ENCODE measurements around the gene FANCE.

The FANCE gene

DNA sequence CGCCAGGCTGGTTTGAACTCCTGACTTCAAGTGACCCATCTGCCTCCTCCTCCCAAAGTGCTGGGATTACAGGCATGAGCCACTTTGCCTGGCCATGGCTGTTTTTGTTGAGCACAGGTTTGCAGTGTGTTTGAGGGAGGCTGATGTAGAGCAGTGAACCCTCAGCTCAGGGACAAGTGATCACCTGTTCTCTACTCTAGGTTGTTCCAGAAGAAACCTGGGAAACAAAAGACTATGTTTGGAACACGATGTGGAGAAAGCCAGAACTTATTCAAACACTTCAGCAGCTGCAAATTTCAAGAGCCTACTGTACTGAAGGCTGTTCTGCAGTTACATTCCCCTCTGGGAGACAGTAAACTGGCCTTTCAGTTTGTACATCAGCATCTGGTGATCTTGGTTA is 55.9 kb downstream of the FANCE start:
- TF ChIP-seq, protein P1, sequence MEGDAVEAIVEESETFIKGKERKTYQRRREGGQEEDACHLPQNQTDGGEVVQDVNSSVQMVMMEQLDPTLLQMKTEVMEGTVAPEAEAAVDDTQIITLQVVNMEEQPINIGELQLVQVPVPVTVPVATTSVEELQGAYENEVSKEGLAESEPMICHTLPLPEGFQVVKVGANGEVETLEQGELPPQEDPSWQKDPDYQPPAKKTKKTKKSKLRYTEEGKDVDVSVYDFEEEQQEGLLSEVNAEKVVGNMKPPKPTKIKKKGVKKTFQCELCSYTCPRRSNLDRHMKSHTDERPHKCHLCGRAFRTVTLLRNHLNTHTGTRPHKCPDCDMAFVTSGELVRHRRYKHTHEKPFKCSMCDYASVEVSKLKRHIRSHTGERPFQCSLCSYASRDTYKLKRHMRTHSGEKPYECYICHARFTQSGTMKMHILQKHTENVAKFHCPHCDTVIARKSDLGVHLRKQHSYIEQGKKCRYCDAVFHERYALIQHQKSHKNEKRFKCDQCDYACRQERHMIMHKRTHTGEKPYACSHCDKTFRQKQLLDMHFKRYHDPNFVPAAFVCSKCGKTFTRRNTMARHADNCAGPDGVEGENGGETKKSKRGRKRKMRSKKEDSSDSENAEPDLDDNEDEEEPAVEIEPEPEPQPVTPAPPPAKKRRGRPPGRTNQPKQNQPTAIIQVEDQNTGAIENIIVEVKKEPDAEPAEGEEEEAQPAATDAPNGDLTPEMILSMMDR (IDR thresholded peaks at IDR 0.05; ENCODE audit: low read depth, low read length): no peak
- no peak overlapping the region for H3K4me3 ChIP-seq (ENCODE audit: low read depth, low read length)
- in situ Hi-C loops (cut with HindIII; ENCODE audit: low sequenced_read_pairs): no loop called here
- no peak for DNase-seq (ENCODE audit: low read depth, low spot score)

DNA sequence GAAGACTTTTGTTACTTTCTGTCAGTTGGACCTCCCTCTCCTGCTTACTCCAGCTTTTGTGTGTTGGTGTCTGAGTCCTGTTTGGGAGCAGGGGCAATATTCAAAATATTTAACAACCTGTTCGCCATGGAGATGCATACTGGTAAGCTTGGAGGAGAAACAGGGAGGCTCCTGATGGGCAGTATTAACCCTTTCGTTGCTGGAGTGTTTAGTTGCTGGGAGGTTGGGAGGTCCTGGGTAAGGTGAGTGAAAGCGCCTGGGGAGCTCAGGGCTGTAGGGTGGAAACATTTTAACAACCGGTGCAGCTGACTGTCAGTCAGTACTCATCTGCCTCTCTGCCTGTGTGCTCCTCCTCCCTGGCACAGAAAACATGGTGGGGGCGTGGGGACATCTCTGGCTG is 56.4 kb downstream of the FANCE start:
- TF ChIP-seq, protein P1 (IDR thresholded peaks at IDR 0.05; ENCODE audit: low read depth, low read length): no peak
- H3K4me3 ChIP-seq (ENCODE audit: low read depth, low read length): no peak overlapping the region
- in situ Hi-C loops (cut with HindIII; ENCODE audit: low sequenced_read_pairs): no loop called here
- no peak for DNase-seq (ENCODE audit: low read depth, low spot score)

DNA sequence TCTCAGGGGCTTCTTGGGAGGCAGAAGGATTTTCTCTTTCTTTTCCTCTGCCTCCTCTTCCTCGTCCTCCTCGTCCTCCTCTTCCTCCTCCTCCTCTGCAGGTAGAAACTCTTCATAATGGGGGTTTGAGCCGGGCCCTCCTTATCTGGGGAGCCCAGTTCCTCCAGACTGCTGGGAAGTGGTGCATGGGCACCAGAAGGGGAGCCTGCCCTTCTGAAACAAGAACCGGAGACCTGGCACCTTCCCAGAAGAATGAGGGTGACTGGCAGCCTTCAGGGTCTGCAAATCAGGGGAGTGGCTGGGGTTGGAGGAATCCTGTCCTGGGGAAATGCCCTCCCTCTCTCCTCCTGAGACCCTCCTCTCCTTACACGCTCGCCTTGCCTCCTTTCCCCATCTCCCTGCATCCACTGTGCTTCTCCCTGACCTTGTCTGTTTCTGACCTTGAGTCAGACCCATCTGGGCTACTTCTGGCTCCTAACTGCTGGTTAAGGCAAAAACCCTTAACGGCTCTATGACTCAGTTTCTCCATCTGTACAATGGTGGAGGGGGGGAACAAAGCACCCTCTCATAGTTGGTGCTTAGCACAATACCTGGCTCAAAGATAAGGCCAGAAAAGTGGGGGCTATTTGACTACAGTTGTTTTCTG is 58.9 kb downstream of the FANCE start:
- no peak for DNase-seq (ENCODE audit: low read depth, low spot score)
- in situ Hi-C loops (cut with HindIII; ENCODE audit: low sequenced_read_pairs): no loop called here
- H3K4me3 ChIP-seq (ENCODE audit: low read depth, low read length): no peak overlapping the region
- TF ChIP-seq, protein P1 (IDR thresholded peaks at IDR 0.05; ENCODE audit: low read depth, low read length): no peak

DNA sequence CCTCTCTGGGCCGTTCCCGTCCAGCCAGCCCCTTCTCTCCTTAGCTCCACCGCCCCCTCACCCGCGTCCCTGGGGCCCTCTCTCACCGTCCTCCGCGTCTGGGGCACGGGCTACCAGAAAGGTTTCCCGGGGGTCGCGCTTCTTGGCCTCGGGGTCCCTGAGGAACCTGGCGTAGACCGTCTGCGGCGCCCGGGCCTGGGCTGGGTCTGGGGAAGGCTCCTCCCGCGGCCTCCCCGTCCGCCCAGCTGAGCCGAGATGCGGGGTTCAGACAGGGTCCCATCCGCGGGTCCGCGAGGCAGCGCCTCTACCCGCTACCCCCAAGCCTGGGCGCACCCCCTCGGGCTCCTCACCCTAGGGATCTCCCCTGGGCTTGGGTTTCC is 59.4 kb downstream of the FANCE start:
- in situ Hi-C loops (cut with HindIII; ENCODE audit: low sequenced_read_pairs): no loop called here
- no peak for DNase-seq (ENCODE audit: low read depth, low spot score)
- no peak overlapping the region for H3K4me3 ChIP-seq (ENCODE audit: low read depth, low read length)
- TF ChIP-seq, protein P1 (IDR thresholded peaks at IDR 0.05; ENCODE audit: low read depth, low read length): no peak

DNA sequence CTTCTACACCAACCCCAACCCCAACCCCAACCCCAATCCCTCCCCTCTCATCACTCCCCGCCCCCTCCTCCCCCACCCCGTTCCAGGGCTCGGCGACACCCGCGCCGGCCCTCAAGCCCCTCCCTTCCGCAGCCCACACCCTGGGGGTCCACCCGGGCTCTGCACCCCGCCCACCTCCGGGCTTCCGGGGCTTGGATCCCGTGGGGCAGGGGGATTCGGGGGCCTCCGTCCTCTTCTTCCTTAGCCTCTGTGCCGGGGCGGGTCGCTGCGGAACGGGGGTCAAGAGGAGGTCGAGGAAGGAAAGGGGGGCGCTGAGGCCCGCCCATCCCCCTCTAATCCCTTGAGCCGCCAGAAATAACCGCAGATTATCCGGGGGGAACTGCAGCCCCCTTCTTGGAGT is 59.9 kb downstream of the FANCE start:
- DNase-seq (ENCODE audit: low read depth, low spot score): no peak
- in situ Hi-C loops (cut with HindIII; ENCODE audit: low sequenced_read_pairs): no loop called here
- no peak overlapping the region for H3K4me3 ChIP-seq (ENCODE audit: low read depth, low read length)
- TF ChIP-seq, protein P1 (IDR thresholded peaks at IDR 0.05; ENCODE audit: low read depth, low read length): no peak

DNA sequence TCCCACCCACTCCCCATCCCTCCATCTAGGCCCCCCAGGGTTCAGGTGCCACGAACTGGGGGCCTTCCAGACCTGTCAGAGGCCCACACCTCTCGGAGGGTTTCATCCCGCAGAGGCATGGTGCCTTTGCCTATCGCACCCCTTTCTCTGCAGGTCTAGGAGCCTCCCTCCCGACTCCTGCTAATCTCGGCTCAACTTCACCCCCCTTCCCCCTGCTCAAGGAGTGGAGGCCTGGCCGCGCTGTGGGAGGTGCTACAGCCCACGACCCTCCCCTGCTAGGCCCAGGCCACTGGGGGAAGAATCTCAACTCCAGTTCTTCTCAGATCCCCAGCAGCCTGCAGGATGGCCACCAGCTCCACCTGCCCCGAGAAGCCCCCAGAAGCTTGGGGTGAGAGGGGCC is 60.6 kb downstream of the FANCE start, which contains the start of gene TULP1:
Gene TULP1 (minus strand): TSS at position 157 of the 400 bp plus-strand sequence. CDS start 38 bp downstream, at position 119.
- in situ Hi-C loops (cut with HindIII; ENCODE audit: low sequenced_read_pairs): no loop called here
- TF ChIP-seq, protein P1 (IDR thresholded peaks at IDR 0.05; ENCODE audit: low read depth, low read length): no peak
- no peak for DNase-seq (ENCODE audit: low read depth, low spot score)
- H3K4me3 ChIP-seq (ENCODE audit: low read depth, low read length): no peak within 1 kb of the TSS
